HEK293 (cell line): ENCODE data around the gene ELL3.

Experiments used
- BCL11B ChIP-seq: fragments of 450-650 bp; formaldehyde crosslinking; IDR thresholded peaks from 2 replicates; pipeline ENCODE4 v1.5.1; 2016; ENCODE audit warnings: low read depth, missing biosample characterization, missing genetic modification characterization
- KLF8 ChIP-seq: fragments of 450-650 bp; formaldehyde crosslinking; IDR thresholded peaks from 2 replicates; pipeline ENCODE4 v1.5.1; 2016; ENCODE audit warnings: missing biosample characterization, missing genetic modification characterization
- OVOL3 ChIP-seq: fragments of 450-650 bp; formaldehyde crosslinking; IDR thresholded peaks from 2 replicates; pipeline ENCODE4 v1.5.1; 2016; ENCODE audit warnings: missing biosample characterization, missing genetic modification characterization
- SP3 ChIP-seq: fragments of 450-650 bp; formaldehyde crosslinking; IDR thresholded peaks from 2 replicates; pipeline ENCODE4 v1.5.1; 2016; ENCODE audit warnings: missing biosample characterization, missing genetic modification characterization
- ZBTB48 ChIP-seq: fragments of 450-650 bp; formaldehyde crosslinking; IDR thresholded peaks from 2 replicates; pipeline ENCODE4 v1.5.1; 2016; ENCODE audit warnings: missing biosample characterization, missing genetic modification characterization
- ZBTB7A ChIP-seq: fragments of 450-650 bp; formaldehyde crosslinking; IDR thresholded peaks from 2 replicates; pipeline ENCODE4 v1.5.1; 2016; ENCODE audit warnings: low read depth, missing biosample characterization, missing genetic modification characterization
- ZNF366 ChIP-seq: fragments of 450-650 bp; formaldehyde crosslinking; conservative IDR thresholded peaks from 2 replicates; pipeline ENCODE4 v1.5.1; 2016; ENCODE audit warnings: missing biosample characterization, missing genetic modification characterization
- ZNF48 ChIP-seq: fragments of 450-650 bp; formaldehyde crosslinking; IDR thresholded peaks from 2 replicates; pipeline ENCODE4 v1.5.1; 2016; ENCODE audit warnings: missing biosample characterization, missing genetic modification characterization
- ZNF521 ChIP-seq: fragments of 450-650 bp; formaldehyde crosslinking; IDR thresholded peaks from 2 replicates; pipeline ENCODE4 v1.5.1; 2017; ENCODE audit warnings: missing biosample characterization, mild to moderate bottlenecking, missing genetic modification characterization
- ZNF560 ChIP-seq: fragments of 450-650 bp; formaldehyde crosslinking; IDR thresholded peaks from 2 replicates; pipeline ENCODE4 v1.5.1; 2017; ENCODE audit warnings: missing biosample characterization, missing genetic modification characterization, borderline replicate concordance
- ZNF561 ChIP-seq: fragments of 450-650 bp; IDR thresholded peaks from 2 replicates; pipeline ENCODE4 v1.5.1; 2018; ENCODE audit warnings: missing biosample characterization, missing genetic modification characterization, borderline replicate concordance
- ZNF654 ChIP-seq: fragments of 450-650 bp; formaldehyde crosslinking; IDR thresholded peaks from 2 replicates; pipeline ENCODE4 v1.5.1; 2016; ENCODE audit warnings: low read depth, missing biosample characterization, missing genetic modification characterization
- ZNF660 ChIP-seq: fragments of 450-650 bp; IDR thresholded peaks from 2 replicates; pipeline ENCODE4 v1.5.1; 2018; ENCODE audit warnings: missing biosample characterization, mild to moderate bottlenecking, missing genetic modification characterization
- ZNF670 ChIP-seq: fragments of 450-650 bp; formaldehyde crosslinking; IDR thresholded peaks from 2 replicates; pipeline ENCODE4 v1.5.1; 2016; ENCODE audit warnings: missing biosample characterization, missing genetic modification characterization, low read depth
- ZNF692 ChIP-seq: fragments of 450-650 bp; formaldehyde crosslinking; IDR thresholded peaks from 2 replicates; pipeline ENCODE4 v1.5.1; 2016; ENCODE audit warnings: missing biosample characterization, missing genetic modification characterization
- ZSCAN16 ChIP-seq: fragments of 450-650 bp; formaldehyde crosslinking; IDR thresholded peaks from 2 replicates; pipeline ENCODE4 v1.5.1; 2016; ENCODE audit warnings: missing biosample characterization, missing genetic modification characterization
- ZSCAN5A ChIP-seq: fragments of 450-650 bp; formaldehyde crosslinking; IDR thresholded peaks from 2 replicates; pipeline ENCODE4 v1.5.1; 2016; ENCODE audit warnings: missing biosample characterization, missing genetic modification characterization
- TF ChIP-seq, protein P1 (sequence below): fragments of 450-650 bp; formaldehyde crosslinking; IDR thresholded peaks from 2 replicates; pipeline ENCODE4 v1.5.1; 2016; ENCODE audit warnings: missing biosample characterization, missing genetic modification characterization
- TF ChIP-seq, protein P2 (sequence below): IDR thresholded peaks from 2 replicates; pipeline ENCODE4 v1.6.1; 2011; ENCODE audit warnings: mild to moderate bottlenecking, low read depth, low read length, borderline replicate concordance
- TF ChIP-seq, protein P3 (sequence below): fragments of 450-650 bp; formaldehyde crosslinking; IDR thresholded peaks from 2 replicates; pipeline ENCODE4 v1.5.1; 2017; ENCODE audit warnings: missing biosample characterization, missing genetic modification characterization
- TF ChIP-seq, protein P4 (sequence below): fragments of 450-650 bp; formaldehyde crosslinking; IDR thresholded peaks from 2 replicates; pipeline ENCODE4; 2016; ENCODE audit warnings: missing biosample characterization, missing genetic modification characterization
- TF ChIP-seq, protein P5 (sequence below): fragments of 450-650 bp; formaldehyde crosslinking; IDR thresholded peaks from 2 replicates; pipeline ENCODE4 v1.5.1; 2016; ENCODE audit warnings: missing biosample characterization, missing genetic modification characterization, borderline replicate concordance
- TF ChIP-seq, protein P6 (sequence below): fragments of 450-650 bp; formaldehyde crosslinking; IDR thresholded peaks from 2 replicates; pipeline ENCODE4 v1.5.1; 2017; ENCODE audit warnings: missing biosample characterization, missing genetic modification characterization

The ELL3 gene

DNA sequence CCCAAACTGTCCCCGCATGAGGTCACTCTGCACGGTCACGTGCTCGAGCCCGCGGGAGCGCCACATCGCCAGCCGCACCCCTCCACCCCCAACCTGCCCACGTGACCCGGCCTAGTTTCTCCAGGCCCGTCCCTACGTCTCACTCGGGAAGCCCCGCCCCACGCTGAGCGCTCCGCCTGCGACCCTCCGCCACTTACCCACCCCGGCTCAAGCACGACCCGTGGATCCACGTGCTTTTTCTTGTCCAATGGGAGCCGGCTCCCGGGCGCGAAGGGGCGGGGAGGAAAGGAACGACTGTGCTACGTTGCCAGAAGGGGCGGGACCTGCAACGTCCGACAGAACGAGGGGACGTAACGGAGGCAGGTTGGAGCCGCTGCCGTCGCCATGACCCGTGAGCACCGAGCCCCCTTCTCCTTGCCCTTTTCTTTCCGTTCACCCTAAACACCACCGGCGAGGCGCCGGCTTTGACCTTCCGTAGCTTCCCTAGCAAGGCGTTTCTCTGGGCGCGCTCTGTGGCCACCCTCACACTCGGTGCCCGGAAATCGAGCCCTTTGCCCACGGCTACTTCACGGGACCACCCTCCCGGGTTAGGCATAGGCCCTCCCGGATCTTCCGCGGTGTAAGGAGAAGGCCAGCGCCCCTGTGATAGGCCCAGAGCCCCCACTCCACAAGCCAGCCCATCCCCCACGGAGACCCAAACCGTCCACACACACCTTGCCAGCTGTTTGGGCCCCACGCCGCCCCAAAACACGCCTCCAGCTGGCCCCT is 15.4 kb upstream of the ELL3 start, which contains the start of gene SERF2 (continued):
- TF ChIP-seq, protein P1, sequence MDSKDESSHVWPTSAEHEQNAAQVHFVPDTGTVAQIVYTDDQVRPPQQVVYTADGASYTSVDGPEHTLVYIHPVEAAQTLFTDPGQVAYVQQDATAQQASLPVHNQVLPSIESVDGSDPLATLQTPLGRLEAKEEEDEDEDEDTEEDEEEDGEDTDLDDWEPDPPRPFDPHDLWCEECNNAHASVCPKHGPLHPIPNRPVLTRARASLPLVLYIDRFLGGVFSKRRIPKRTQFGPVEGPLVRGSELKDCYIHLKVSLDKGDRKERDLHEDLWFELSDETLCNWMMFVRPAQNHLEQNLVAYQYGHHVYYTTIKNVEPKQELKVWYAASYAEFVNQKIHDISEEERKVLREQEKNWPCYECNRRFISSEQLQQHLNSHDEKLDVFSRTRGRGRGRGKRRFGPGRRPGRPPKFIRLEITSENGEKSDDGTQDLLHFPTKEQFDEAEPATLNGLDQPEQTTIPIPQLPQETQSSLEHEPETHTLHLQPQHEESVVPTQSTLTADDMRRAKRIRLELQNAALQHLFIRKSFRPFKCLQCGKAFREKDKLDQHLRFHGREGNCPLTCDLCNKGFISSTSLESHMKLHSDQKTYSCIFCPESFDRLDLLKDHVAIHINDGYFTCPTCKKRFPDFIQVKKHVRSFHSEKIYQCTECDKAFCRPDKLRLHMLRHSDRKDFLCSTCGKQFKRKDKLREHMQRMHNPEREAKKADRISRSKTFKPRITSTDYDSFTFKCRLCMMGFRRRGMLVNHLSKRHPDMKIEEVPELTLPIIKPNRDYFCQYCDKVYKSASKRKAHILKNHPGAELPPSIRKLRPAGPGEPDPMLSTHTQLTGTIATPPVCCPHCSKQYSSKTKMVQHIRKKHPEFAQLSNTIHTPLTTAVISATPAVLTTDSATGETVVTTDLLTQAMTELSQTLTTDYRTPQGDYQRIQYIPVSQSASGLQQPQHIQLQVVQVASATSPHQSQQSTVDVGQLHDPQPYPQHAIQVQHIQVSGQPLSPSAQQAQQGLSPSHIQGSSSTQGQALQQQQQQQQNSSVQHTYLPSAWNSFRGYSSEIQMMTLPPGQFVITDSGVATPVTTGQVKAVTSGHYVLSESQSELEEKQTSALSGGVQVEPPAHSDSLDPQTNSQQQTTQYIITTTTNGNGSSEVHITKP (tag by site-specific recombination): peak; percentile 77
- TF ChIP-seq ZNF366 (tag by site-specific recombination): peak; percentile 26; the same call in 1 of the 2 replicates
- 0 out of 2 replicates have a peak, but pooled peaks have one; percentile 35 for TF ChIP-seq ZNF692
- TF ChIP-seq, protein P2, sequence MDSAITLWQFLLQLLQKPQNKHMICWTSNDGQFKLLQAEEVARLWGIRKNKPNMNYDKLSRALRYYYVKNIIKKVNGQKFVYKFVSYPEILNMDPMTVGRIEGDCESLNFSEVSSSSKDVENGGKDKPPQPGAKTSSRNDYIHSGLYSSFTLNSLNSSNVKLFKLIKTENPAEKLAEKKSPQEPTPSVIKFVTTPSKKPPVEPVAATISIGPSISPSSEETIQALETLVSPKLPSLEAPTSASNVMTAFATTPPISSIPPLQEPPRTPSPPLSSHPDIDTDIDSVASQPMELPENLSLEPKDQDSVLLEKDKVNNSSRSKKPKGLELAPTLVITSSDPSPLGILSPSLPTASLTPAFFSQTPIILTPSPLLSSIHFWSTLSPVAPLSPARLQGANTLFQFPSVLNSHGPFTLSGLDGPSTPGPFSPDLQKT: no peak
- 0 out of 2 replicates have a peak, but pooled peaks have one; percentile 13 for TF ChIP-seq BCL11B (tag by site-specific recombination)
- TF ChIP-seq ZNF48: no peak
- TF ChIP-seq ZBTB48: peak; percentile 53
- TF ChIP-seq OVOL3 (tag by site-specific recombination): 0 out of 2 replicates have a peak, but pooled peaks have one; percentile 32
- TF ChIP-seq, protein P3, sequence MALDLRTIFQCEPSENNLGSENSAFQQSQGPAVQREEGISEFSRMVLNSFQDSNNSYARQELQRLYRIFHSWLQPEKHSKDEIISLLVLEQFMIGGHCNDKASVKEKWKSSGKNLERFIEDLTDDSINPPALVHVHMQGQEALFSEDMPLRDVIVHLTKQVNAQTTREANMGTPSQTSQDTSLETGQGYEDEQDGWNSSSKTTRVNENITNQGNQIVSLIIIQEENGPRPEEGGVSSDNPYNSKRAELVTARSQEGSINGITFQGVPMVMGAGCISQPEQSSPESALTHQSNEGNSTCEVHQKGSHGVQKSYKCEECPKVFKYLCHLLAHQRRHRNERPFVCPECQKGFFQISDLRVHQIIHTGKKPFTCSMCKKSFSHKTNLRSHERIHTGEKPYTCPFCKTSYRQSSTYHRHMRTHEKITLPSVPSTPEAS (tag by site-specific recombination): no peak
- peak; percentile 80 for TF ChIP-seq SP3
- TF ChIP-seq, protein P4, sequence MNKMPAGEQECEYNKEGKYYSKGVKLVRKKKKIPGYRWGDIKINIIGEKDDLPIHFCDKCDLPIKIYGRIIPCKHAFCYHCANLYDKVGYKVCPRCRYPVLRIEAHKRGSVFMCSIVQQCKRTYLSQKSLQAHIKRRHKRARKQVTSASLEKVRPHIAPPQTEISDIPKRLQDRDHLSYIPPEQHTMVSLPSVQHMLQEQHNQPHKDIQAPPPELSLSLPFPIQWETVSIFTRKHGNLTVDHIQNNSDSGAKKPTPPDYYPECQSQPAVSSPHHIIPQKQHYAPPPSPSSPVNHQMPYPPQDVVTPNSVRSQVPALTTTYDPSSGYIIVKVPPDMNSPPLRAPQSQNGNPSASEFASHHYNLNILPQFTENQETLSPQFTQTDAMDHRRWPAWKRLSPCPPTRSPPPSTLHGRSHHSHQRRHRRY (tag by site-specific recombination): no peak
- no peak for TF ChIP-seq ZNF670
- 0 out of 2 replicates have a peak, but pooled peaks have one; percentile 33 for TF ChIP-seq ZBTB7A
- TF ChIP-seq, protein P5, sequence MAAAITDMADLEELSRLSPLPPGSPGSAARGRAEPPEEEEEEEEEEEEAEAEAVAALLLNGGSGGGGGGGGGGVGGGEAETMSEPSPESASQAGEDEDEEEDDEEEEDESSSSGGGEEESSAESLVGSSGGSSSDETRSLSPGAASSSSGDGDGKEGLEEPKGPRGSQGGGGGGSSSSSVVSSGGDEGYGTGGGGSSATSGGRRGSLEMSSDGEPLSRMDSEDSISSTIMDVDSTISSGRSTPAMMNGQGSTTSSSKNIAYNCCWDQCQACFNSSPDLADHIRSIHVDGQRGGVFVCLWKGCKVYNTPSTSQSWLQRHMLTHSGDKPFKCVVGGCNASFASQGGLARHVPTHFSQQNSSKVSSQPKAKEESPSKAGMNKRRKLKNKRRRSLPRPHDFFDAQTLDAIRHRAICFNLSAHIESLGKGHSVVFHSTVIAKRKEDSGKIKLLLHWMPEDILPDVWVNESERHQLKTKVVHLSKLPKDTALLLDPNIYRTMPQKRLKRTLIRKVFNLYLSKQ (tag by site-specific recombination): no peak
- TF ChIP-seq ZNF660 (tag by site-specific recombination): no peak
- no peak for TF ChIP-seq ZNF654
- peak; percentile 64 for TF ChIP-seq KLF8 (tag by site-specific recombination)
- no peak for TF ChIP-seq ZNF560
- 0 out of 2 replicates have a peak, but pooled peaks have one; percentile 18 for TF ChIP-seq ZSCAN5A (tag by site-specific recombination)
- TF ChIP-seq, protein P6, sequence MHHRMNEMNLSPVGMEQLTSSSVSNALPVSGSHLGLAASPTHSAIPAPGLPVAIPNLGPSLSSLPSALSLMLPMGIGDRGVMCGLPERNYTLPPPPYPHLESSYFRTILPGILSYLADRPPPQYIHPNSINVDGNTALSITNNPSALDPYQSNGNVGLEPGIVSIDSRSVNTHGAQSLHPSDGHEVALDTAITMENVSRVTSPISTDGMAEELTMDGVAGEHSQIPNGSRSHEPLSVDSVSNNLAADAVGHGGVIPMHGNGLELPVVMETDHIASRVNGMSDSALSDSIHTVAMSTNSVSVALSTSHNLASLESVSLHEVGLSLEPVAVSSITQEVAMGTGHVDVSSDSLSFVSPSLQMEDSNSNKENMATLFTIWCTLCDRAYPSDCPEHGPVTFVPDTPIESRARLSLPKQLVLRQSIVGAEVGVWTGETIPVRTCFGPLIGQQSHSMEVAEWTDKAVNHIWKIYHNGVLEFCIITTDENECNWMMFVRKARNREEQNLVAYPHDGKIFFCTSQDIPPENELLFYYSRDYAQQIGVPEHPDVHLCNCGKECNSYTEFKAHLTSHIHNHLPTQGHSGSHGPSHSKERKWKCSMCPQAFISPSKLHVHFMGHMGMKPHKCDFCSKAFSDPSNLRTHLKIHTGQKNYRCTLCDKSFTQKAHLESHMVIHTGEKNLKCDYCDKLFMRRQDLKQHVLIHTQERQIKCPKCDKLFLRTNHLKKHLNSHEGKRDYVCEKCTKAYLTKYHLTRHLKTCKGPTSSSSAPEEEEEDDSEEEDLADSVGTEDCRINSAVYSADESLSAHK (tag by site-specific recombination): no peak
- no peak for TF ChIP-seq ZNF561
- TF ChIP-seq ZNF521 (tag by site-specific recombination): no peak
- no peak for TF ChIP-seq ZSCAN16 (tag by site-specific recombination)
